ENCODE data around the gene VWA8. TPM values are rescaled to one million over a fixed set of nuclear protein-coding genes. Genes with fewer than 3 reads are reported as not detected.
"Not testable (repeated sequence)": the region's sequence is repeated elsewhere in the genome, so short reads cannot be mapped to it uniquely, and the experiment has no call there.

Gene VWA8
- total RNA-seq, 1 experiment from 2014 or later = 9.9 TPM

- no peak for DNase-seq (ENCODE audit: low read depth)
- in situ Hi-C loops (cut with HindIII; ENCODE audit: low pct_unique_long_range_greater_than_20kb, low sequenced_read_pairs) = no loop called here
These were observed 10.9 kb upstream of the VWA8 start for GRCh38 chr13:41971848-41972247.

- no peak for DNase-seq (ENCODE audit: low read depth)
- in situ Hi-C loops (cut with HindIII; ENCODE audit: low pct_unique_long_range_greater_than_20kb, low sequenced_read_pairs) = no loop called here
These were observed 10.0 kb upstream of the VWA8 start for GRCh38 chr13:41970918-41971317.

GRCh38 chr13:41970022-41970421, 9.1 kb upstream of the VWA8 start:
- in situ Hi-C loops (cut with HindIII; ENCODE audit: low pct_unique_long_range_greater_than_20kb, low sequenced_read_pairs) = no loop called here
- DNase-seq (ENCODE audit: low read depth) = no peak

- no peak for DNase-seq (ENCODE audit: low read depth)
- in situ Hi-C loops (cut with HindIII; ENCODE audit: low pct_unique_long_range_greater_than_20kb, low sequenced_read_pairs) = no loop called here
These were observed 8.2 kb upstream of the VWA8 start for GRCh38 chr13:41969072-41969471.

- in situ Hi-C loops (cut with HindIII; ENCODE audit: low pct_unique_long_range_greater_than_20kb, low sequenced_read_pairs) = no loop called here
- DNase-seq (ENCODE audit: low read depth) = no peak
These were observed 5.8 kb upstream of the VWA8 start for GRCh38 chr13:41966671-41967070.

- no peak for DNase-seq (ENCODE audit: low read depth)
- in situ Hi-C loops (cut with HindIII; ENCODE audit: low pct_unique_long_range_greater_than_20kb, low sequenced_read_pairs) = no loop called here
These were observed 2.1 kb upstream of the VWA8 start for GRCh38 chr13:41962994-41963393.

- DNase-seq (ENCODE audit: low read depth) = no peak
- in situ Hi-C loops (cut with HindIII; ENCODE audit: low pct_unique_long_range_greater_than_20kb, low sequenced_read_pairs) = no loop called here
These were observed 504 bp upstream of the VWA8 start for GRCh38 chr13:41961466-41961760.

- in situ Hi-C loops (cut with HindIII; ENCODE audit: low pct_unique_long_range_greater_than_20kb, low sequenced_read_pairs) = no loop called here
- peak; percentile 37 for DNase-seq (ENCODE audit: low read depth)
These were observed 685 bp downstream of the VWA8 start for GRCh38 chr13:41960211-41960636.

GRCh38 chr13:41956272-41956671, 4.6 kb downstream of the VWA8 start:
- in situ Hi-C loops (cut with HindIII; ENCODE audit: low pct_unique_long_range_greater_than_20kb, low sequenced_read_pairs) = no loop called here
- DNase-seq (ENCODE audit: low read depth) = no peak

GRCh38 chr13:41955605-41956004, 5.3 kb downstream of the VWA8 start:
- DNase-seq (ENCODE audit: low read depth) = no peak
- in situ Hi-C loops (cut with HindIII; ENCODE audit: low pct_unique_long_range_greater_than_20kb, low sequenced_read_pairs) = no loop called here

GRCh38 chr13:41954226-41954625, 6.7 kb downstream of the VWA8 start:
- no peak for DNase-seq (ENCODE audit: low read depth)
- in situ Hi-C loops (cut with HindIII; ENCODE audit: low pct_unique_long_range_greater_than_20kb, low sequenced_read_pairs) = no loop called here

- no peak for DNase-seq (ENCODE audit: low read depth)
- in situ Hi-C loops (cut with HindIII; ENCODE audit: low pct_unique_long_range_greater_than_20kb, low sequenced_read_pairs) = no loop called here
These were observed 8.2 kb downstream of the VWA8 start for GRCh38 chr13:41952749-41953148.

- DNase-seq (ENCODE audit: low read depth); in situ Hi-C loops (cut with HindIII; ENCODE audit: low pct_unique_long_range_greater_than_20kb, low sequenced_read_pairs): not testable (repeated sequence)
These were observed 11.8 kb downstream of the VWA8 start for GRCh38 chr13:41949104-41949503.

- in situ Hi-C loops (cut with HindIII; ENCODE audit: low pct_unique_long_range_greater_than_20kb, low sequenced_read_pairs) = no loop called here
- DNase-seq (ENCODE audit: low read depth) = no peak
These were observed 15.0 kb downstream of the VWA8 start for GRCh38 chr13:41945926-41946325.

GRCh38 chr13:41944635-41945397, 16.1 kb downstream of the VWA8 start:
- in situ Hi-C loops (cut with HindIII; ENCODE audit: low pct_unique_long_range_greater_than_20kb, low sequenced_read_pairs) = no loop called here
- no peak for DNase-seq (ENCODE audit: low read depth)

GRCh38 chr13:41944229-41944628, 16.7 kb downstream of the VWA8 start:
- in situ Hi-C loops (cut with HindIII; ENCODE audit: low pct_unique_long_range_greater_than_20kb, low sequenced_read_pairs) = no loop called here
- no peak for DNase-seq (ENCODE audit: low read depth)

- DNase-seq (ENCODE audit: low read depth) = no peak
- in situ Hi-C loops (cut with HindIII; ENCODE audit: low pct_unique_long_range_greater_than_20kb, low sequenced_read_pairs) = no loop called here
These were observed 18.3 kb downstream of the VWA8 start for GRCh38 chr13:41942462-41943094.

GRCh38 chr13:41941174-41941573, 19.7 kb downstream of the VWA8 start:
- DNase-seq (ENCODE audit: low read depth) = no peak
- in situ Hi-C loops (cut with HindIII; ENCODE audit: low pct_unique_long_range_greater_than_20kb, low sequenced_read_pairs) = no loop called here

GRCh38 chr13:41939398-41939797, 21.5 kb downstream of the VWA8 start:
- in situ Hi-C loops (cut with HindIII; ENCODE audit: low pct_unique_long_range_greater_than_20kb, low sequenced_read_pairs) = no loop called here
- no peak for DNase-seq (ENCODE audit: low read depth)

- no peak for DNase-seq (ENCODE audit: low read depth)
- in situ Hi-C loops (cut with HindIII; ENCODE audit: low pct_unique_long_range_greater_than_20kb, low sequenced_read_pairs) = no loop called here
These were observed 22.0 kb downstream of the VWA8 start for GRCh38 chr13:41938918-41939317.
